IPS DF 19.7 (cell line): ENCODE measurements around the gene ITPR2.
"Not testable (repeated sequence)": the region's sequence is repeated elsewhere in the genome, so short reads cannot be mapped to it uniquely, and the experiment has no call there.

Source experiments
- DNase-seq: peaks from one replicate; pipeline ENCODE4 v3.0.0-alpha.2; 2013; ENCODE audit warnings: low read depth, low spot score

ITPR2 gene

GRCh38 chr12:26848156-26848825 lies 15.3 kb upstream of the ITPR2 start:
- DNase-seq: no peak

GRCh38 chr12:26847431-26847830 lies 14.4 kb upstream of the ITPR2 start:
- no peak for DNase-seq

GRCh38 chr12:26846416-26846815 lies 13.4 kb upstream of the ITPR2 start:
- DNase-seq: no peak

GRCh38 chr12:26845984-26846383 lies 13.0 kb upstream of the ITPR2 start:
- no peak for DNase-seq

- DNase-seq: no peak
Measured at GRCh38 chr12:26845057-26845666, 12.2 kb upstream of the ITPR2 start.

- no peak for DNase-seq
Measured at GRCh38 chr12:26843311-26843710, 10.3 kb upstream of the ITPR2 start.

- no peak for DNase-seq
Measured at GRCh38 chr12:26841085-26841484, 8.1 kb upstream of the ITPR2 start.

- no peak for DNase-seq
Measured at GRCh38 chr12:26839512-26839911, 6.5 kb upstream of the ITPR2 start.

- no peak for DNase-seq
Measured at GRCh38 chr12:26838888-26839416, 6.0 kb upstream of the ITPR2 start.

- DNase-seq: no peak
Measured at GRCh38 chr12:26836201-26836600, 3.2 kb upstream of the ITPR2 start.

- DNase-seq: not testable (repeated sequence)
Measured at GRCh38 chr12:26834503-26835060, 1.6 kb upstream of the ITPR2 start.

GRCh38 chr12:26833743-26834490 lies 923 bp upstream of the ITPR2 start:
- peak; percentile 67 for DNase-seq

GRCh38 chr12:26831951-26832821 lies 808 bp downstream of the ITPR2 start:
- no peak for DNase-seq

GRCh38 chr12:26830783-26831551 lies 2.0 kb downstream of the ITPR2 start:
- no peak for DNase-seq

- DNase-seq: no peak
Measured at GRCh38 chr12:26830363-26830762, 2.6 kb downstream of the ITPR2 start.

GRCh38 chr12:26828280-26829073 lies 4.5 kb downstream of the ITPR2 start:
- no peak for DNase-seq

GRCh38 chr12:26826437-26826836 lies 6.6 kb downstream of the ITPR2 start:
- DNase-seq: no peak

- DNase-seq: no peak
Measured at GRCh38 chr12:26825459-26826016, 7.5 kb downstream of the ITPR2 start.

- DNase-seq: no peak
Measured at GRCh38 chr12:26823390-26823789, 9.6 kb downstream of the ITPR2 start.
